ENCODE measurements around the gene CDYL.

DNA sequence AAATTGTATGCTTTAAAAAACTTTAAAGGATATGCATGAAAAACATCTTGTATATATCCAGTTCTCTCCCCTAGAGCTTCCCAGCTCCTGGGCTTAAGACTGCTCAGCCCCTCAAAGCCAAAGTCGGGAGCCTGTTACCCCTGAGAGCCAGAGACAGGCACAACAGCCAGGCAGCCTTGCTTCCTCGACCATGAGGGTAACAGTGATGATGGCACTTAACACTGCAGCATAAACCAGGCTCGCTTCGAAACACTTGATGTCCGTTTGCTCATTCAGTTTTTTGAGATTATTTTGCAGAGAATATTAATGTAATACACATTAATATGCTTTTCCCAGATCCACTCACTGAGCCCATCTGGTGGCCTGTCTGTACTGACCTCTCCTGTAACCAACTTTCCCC, 180.4 kb downstream of the CDYL start:
- TF ChIP-seq, protein P1, sequence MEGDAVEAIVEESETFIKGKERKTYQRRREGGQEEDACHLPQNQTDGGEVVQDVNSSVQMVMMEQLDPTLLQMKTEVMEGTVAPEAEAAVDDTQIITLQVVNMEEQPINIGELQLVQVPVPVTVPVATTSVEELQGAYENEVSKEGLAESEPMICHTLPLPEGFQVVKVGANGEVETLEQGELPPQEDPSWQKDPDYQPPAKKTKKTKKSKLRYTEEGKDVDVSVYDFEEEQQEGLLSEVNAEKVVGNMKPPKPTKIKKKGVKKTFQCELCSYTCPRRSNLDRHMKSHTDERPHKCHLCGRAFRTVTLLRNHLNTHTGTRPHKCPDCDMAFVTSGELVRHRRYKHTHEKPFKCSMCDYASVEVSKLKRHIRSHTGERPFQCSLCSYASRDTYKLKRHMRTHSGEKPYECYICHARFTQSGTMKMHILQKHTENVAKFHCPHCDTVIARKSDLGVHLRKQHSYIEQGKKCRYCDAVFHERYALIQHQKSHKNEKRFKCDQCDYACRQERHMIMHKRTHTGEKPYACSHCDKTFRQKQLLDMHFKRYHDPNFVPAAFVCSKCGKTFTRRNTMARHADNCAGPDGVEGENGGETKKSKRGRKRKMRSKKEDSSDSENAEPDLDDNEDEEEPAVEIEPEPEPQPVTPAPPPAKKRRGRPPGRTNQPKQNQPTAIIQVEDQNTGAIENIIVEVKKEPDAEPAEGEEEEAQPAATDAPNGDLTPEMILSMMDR (IDR thresholded peaks at IDR 0.05): no peak
- TF ChIP-seq POLR2A (IDR thresholded peaks at IDR 0.05): no peak

All from heart left ventricle (tissue), 13 donors.